ENCODE data around the gene COL27A1. TPM values are rescaled to one million over a fixed set of nuclear protein-coding genes. Genes with fewer than 3 reads are reported as not detected.

The COL27A1 gene
- 22.2 and 39.6 TPM in 2 replicates for total RNA-seq

DNA sequence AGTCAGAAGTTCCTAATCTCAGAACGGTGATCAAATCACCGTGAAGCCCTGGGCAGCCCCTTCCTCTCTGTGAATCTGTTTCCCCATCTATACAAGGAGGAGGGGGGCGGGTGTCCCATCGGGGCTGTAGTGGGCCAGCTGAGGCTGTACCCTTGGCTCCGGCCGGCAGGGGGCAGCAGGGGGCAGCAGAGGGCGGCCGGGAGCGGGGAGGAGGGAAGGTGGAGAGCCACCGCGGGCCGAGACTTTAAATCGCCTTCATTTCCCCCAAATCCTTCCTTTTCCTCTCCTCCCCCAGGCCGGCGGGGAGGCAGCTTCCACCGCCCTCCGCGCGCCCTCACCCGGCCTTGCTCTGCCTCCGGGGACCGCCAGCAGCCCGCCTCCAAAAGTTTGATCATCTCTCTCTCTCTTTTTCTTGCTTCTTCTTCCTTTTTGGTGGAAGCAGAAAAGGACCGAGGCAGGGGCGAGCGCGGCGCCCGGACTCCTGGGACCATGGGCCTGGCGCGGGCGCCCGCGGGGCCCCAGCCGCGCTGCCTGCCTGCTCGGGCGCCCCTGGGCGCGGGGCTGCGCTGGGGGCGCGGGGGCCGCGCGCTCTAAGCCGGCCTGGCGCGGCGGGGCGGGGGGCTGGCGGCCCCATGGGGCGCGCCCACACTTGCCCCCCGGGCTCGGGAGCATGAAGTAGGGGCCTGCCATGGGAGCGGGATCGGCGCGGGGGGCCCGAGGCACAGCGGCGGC lies at the start of gene COL27A1:
COL27A1 (plus strand) TSS at position 275 of the 732 bp plus-strand sequence; CDS start at position 689, 414 bp downstream.
- DNase-seq (ENCODE audit: extremely low read depth, low read depth, low spot score), result no peak

GRCh38 chr9:114107286-114108001 lies 47.9 kb upstream of the COL27A1 start:
- peak; percentile 9 for DNase-seq (ENCODE audit: extremely low read depth, low read depth, low spot score)

DNA sequence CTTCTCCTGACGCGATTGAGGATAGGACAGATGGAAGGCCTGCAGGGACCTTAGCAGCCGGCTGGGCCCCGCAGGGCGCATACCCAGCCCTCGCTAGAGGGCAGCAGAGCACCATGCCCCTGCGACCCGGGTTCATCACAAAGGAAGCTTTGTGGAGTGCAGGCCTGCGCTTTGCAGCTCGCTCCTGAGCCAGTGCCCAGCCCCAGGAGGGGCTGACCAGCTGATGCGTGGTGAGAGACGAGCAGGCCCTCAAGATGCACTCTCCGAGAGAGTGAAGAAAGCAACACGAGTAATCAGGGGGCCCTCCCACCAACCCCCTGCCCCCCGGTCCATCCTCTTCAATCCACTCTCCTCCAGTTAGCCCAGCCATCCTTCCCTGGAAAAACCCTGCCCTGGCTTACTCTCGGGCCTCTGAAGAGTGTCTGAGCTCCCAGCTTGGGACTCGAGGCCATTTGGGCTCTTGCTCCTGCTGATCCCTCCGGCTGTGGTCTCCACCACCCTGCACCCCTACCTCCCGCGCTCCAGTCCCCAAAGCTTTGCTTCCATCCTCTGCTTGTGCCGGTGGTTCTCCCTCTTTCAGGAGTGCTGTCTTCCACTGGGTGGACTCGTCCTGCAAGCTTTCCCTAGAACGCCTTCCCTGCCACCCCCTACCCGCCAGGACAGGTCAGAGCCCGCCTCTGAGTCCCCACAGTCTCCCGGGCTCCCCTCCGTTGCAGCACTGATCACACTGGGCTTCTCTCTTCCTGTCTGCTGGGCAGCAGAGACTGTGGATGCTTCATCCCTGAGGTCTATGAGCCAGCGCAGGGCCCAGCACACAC lies 47.1 kb upstream of the COL27A1 start:
- peak; percentile 47 for DNase-seq (ENCODE audit: extremely low read depth, low read depth, low spot score)

GRCh38 chr9:114109124-114109523 lies 46.2 kb upstream of the COL27A1 start:
- no peak for DNase-seq (ENCODE audit: extremely low read depth, low read depth, low spot score)

- DNase-seq (ENCODE audit: extremely low read depth, low read depth, low spot score), result no peak
Measured at GRCh38 chr9:114110180-114110579, 45.2 kb upstream of the COL27A1 start.

DNA sequence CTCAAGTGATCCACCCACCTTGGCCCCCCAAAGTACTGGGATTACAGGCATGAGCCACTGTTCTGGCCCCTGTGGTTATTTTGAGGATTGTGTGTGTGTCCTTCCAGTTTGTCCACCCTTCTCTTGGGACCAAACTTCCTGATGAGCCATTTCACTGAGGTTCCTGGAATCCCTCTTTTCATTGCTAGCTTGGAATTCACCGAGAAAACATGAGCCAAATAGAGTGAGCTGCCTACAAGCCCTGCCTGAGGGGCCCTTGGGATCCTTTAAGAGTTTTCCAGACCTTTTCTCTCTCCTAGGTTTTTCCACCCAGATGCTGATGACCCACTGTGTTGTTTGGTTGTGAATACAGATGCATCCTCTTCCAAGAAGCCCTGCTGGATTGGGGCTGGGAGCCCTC lies 43.0 kb upstream of the COL27A1 start:
- no peak for DNase-seq (ENCODE audit: extremely low read depth, low read depth, low spot score)

DNA sequence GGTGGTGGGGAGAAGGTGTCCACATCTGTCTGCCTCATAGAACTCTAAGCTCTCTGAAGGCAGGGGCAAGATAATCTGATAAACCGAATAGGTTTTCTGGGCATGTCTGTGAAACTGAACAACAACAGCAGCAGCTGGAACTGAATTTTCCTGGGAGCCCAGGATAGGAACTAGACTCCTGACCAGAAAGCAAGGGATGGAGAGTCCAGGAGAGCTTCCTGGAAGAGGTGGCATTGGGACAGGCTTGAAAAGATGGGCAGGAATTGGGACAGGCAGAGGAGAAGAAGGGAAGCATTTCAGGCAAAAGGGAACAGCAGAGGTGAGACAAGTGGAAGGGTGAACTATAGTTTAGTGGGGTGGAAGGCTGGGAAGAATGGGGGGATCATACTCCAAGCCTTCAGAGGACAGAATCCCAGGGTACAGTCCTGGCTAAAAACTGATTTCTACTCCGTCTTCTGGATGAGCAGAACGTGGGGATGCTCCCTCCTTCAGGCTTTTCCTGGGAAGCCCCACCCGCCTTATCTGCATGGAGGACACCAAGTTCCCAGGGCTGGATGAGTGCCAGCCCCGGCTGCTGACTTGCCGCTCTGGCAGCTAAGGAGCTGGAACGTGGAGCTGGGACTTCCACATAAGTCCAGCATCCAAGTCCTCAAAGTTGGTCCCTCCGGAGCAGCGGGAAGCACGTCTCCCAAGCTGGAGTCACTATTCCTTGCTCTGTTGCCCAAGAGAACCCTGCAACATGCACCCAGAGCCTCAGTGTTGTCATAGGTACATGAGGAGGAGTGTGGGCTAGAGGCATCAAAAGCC lies 42.4 kb upstream of the COL27A1 start:
- no peak for DNase-seq (ENCODE audit: extremely low read depth, low read depth, low spot score)

DNA sequence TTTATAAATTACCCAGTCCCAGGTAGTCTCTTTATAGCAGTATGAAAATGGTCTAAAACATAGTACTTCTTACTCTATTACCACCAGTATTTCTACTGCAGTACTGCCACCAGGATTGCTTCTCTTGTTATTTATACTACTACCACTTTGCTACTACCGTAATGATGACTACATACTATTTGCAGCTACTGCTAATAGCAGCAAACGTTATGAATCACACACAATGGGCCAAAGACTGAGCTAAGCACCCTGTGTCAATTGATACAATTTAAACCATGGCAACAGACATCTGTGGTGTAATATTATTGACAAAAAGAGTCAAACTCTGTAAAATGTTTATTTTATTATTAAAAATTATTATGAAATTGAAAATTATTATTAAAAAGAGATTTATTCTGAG lies 41.0 kb upstream of the COL27A1 start:
- no peak for DNase-seq (ENCODE audit: extremely low read depth, low read depth, low spot score)

DNA sequence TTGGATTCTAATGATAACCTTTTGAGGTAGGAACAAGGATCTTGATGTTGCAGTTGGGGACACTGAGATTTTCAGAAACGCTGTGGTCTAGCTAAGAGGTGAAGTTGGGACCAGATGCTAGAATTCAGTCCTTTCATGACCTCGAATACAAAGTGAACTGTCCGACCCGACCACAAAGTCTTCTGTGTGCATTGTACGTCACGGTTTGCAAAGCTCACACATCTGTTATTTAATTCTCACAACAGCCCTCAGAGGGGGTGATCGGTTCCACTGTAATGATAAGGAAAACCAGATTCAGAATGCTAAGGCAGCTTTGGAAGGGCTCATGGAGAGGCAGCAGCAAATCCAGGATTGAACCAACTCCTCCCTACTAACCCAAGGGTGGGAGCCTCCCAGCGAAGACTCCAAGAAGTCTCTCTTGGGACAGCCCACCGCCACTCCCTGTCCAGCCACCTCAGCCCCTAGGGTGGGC lies 39.6 kb upstream of the COL27A1 start:
- no peak for DNase-seq (ENCODE audit: extremely low read depth, low read depth, low spot score)

DNA sequence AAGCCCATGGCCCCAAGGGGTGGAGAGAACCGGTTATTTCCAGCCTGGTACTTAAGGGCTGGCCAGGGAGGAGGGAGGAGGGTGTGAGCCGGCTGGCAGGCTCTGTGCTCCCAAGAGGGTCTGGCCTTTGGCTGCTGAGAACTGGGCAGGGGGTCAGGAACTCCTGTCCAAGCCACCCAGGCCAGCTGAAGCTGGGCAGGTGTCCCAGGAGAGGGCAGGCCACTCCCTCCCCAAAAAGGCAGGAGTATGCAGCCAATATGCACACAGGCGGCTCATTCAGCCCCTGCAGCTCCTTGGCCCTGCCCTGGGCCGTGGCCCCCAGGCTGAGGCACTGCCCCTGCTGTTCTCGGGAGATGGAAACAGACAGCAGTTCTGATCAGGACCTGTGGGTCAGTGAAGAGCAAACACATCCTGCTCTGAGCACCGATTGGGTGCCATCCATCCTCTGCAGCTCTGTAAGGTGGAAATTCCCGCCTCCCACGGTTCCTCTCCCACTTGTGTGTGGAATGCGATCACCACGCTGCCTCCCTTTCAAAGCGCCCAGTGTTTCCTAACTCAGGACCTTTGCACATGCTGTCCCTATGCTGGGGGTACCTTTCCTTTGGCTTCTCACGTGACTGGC lies 39.1 kb upstream of the COL27A1 start:
- DNase-seq (ENCODE audit: extremely low read depth, low read depth, low spot score), result no peak

DNA sequence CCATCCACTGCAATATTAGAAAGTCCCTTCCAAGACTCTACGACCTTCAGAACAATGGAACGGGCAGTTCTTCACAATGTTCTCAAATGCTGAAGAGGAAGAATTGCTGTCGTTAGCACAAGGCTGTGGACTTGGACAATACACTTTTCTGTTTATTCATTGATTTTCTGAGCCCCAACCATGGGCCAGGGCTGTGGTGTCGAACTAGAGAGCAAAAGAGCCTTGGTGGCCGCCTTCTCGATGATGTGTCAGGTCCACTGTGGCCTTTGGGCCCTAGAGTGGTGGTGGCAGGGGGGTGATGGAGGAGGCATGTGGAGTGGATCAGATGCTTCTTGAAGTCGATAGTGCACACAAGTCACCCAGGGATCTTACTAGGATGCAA lies 37.7 kb upstream of the COL27A1 start:
- no peak for DNase-seq (ENCODE audit: extremely low read depth, low read depth, low spot score)

GRCh38 chr9:114117996-114118830 lies 37.1 kb upstream of the COL27A1 start:
- no peak for DNase-seq (ENCODE audit: extremely low read depth, low read depth, low spot score)

DNA sequence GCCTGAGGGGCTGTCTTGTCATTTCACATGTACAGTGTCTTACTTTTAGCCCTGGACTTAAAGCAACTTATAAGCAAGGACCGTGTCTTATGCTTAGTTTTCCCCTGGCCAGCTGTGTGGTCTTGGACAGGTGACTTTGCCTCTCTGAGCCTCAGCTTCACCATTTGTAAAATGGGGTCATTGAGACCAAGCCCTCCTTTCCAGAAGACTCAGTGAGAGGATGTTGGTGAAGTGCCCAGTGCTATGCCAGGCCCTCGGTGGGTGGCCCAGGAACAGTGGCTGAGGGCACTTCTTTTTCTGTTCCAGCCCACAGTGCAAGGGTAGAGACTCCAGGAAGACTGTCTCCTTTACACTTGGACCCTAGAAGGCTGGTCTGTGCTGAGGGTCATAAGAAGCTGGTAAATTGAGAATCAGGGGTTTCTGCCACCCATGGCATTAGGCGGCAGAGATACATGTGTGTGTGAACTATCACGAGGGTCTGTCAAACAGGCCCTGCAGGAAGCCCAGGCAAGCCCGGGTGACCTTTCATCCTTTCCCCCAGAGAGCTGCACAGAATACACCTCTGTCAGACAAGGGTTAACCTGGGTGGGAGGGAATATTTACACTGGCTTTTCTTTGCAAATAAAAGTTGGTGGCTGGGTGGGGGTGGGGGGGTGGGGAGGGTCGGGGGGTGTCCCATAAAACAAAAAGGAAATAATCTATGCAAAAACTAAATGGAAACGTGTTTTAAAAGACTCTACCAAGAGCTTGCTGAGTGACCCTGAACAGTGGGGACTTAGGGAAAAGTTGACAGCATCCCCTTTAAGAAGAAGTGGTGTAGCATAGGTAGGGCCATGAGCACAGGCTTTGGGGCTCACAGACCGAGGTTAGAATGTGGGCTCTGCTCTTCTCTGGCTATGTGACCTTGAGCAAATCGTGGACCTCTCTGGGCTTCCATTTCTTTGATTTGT lies 35.8 kb upstream of the COL27A1 start:
- DNase-seq (ENCODE audit: extremely low read depth, low read depth, low spot score), result no peak

DNA sequence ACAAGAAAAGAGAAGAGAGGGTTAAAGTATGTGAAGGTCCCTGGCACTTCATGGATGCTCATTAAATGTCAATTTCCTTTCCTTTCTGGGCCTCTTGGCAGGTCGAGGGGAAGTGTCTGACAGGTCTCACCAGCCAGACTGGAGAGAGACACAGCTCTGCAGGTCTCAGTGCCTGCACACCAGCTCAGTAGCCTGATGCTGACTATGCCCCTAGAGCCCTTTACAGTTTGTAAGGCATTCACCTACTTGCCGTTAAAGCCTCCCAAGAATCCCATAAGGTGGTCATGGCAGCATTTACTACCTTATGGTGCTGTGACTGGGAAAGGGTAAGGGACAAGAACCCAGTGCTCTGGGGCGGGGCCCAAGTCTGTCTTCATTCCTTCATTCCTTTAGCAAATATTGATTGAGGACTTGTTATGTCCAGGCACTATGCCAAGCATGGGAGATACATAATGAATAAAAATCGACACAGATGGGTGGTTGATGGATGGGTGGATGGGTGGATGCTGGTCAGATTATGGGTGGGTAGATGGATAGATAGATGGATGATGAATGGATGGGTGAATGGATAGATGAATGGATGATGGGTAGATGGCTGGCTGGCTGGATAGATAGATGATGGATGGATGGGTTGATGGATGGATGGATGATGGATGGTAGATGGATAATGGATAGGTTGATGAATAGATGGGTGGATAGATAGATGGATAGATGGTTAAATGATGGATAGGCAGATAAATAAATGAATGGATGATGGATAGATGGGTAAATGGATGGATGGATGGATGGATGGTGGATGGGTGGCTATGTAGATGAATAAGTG lies 34.9 kb upstream of the COL27A1 start:
- no peak for DNase-seq (ENCODE audit: extremely low read depth, low read depth, low spot score)

DNA sequence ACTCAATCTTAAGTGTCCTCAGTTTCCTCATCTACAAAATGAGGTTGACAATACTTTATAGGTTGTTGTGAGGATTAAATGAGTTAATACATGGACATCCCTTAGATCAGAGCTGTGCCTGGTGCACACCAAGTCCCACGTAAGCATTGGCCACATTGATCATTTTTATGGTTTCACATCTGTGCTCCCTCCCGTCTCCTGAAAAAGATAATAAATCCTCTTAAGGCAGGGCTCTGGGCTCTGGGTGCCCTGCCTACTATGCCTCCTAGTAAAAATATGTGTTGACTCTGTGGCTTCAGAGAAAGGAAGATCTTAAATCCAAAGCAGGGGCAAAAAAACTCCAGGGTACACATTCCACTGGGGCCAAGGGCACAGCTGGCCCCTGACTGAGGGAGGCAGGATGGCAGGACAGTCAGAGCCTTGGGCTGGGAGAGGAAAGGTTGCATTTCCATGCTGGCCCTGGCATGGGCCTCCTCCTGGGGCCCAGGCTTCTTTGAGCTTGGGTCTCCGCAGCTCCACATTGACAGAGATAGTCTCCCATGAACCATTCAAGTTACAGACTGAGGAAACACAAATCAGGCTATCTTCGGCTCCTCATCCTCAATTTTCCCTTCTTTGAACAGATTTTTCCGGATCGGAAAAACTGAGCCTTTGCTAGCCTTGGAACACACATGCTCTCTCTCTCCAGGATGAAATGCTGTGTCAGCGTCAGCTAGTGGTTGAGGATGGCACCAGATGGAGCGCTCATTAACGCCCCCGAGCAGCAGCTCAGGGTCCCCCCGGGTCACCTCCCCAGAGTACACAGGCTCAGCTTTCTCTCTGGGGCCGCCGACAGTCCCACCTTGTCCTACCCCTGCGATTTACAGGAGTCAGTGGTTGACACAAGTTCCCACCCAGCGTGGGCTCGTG lies 33.9 kb upstream of the COL27A1 start:
- DNase-seq (ENCODE audit: extremely low read depth, low read depth, low spot score), result no peak
